NCI-H1694 treated with DMSO at 0.1 percent for 48 hours (cell line): ENCODE results near the gene RALY.

Source experiments
- DNase-seq: peaks from one replicate; lab custom pipeline; 2025; lab: John Stamatoyannopoulos, UW

The RALY gene

GRCh38 chr20:33986560-33987216, 7.0 kb upstream of the RALY start:
- no peak for DNase-seq

GRCh38 chr20:33990075-33990474, 3.6 kb upstream of the RALY start:
- no peak for DNase-seq

- DNase-seq: no peak
Measured at GRCh38 chr20:33991502-33991901, 2.2 kb upstream of the RALY start.

- DNase-seq: no peak
Measured at GRCh38 chr20:33992145-33992922, 1.4 kb upstream of the RALY start.

- DNase-seq: peak; percentile 92
Measured at GRCh38 chr20:33992923-33993575, 662 bp upstream of the RALY start.

GRCh38 chr20:33994222-33994913, 657 bp downstream of the RALY start:
- DNase-seq: peak; percentile 28

GRCh38 chr20:33995053-33995831, 1.5 kb downstream of the RALY start:
- no peak for DNase-seq

- DNase-seq: no peak
Measured at GRCh38 chr20:33999025-33999649, 5.4 kb downstream of the RALY start.

- no peak for DNase-seq
Measured at GRCh38 chr20:34001378-34001777, 7.7 kb downstream of the RALY start.

GRCh38 chr20:34004227-34004626, 10.5 kb downstream of the RALY start:
- no peak for DNase-seq

- no peak for DNase-seq
Measured at GRCh38 chr20:34004790-34005457, 11.2 kb downstream of the RALY start.

GRCh38 chr20:34006619-34007018, 12.9 kb downstream of the RALY start:
- DNase-seq: no peak

GRCh38 chr20:34008477-34008876, 14.8 kb downstream of the RALY start:
- DNase-seq: no peak

- no peak for DNase-seq
Measured at GRCh38 chr20:34010405-34010931, 16.8 kb downstream of the RALY start.

GRCh38 chr20:34011275-34011674, 17.6 kb downstream of the RALY start:
- no peak for DNase-seq

- DNase-seq: no peak
Measured at GRCh38 chr20:34012330-34012729, 18.6 kb downstream of the RALY start.

- DNase-seq: no peak
Measured at GRCh38 chr20:34012735-34013134, 19.0 kb downstream of the RALY start.

GRCh38 chr20:34013554-34013953, 19.8 kb downstream of the RALY start:
- no peak for DNase-seq

GRCh38 chr20:34014878-34015277, 21.2 kb downstream of the RALY start:
- DNase-seq: no peak
